HuH-7.5 (cell line): ENCODE results near the gene EDN3.
"Not testable (repeated sequence)": the region's sequence is repeated elsewhere in the genome, so short reads cannot be mapped to it uniquely, and the experiment has no call there.

ENCODE experiments used
- DNase-seq: peaks from one replicate; pipeline ENCODE4 v3.0.0; 2011; ENCODE audit warnings: low spot score

Gene EDN3

GRCh38 chr20:59335377-59335776, 35.0 kb downstream of the EDN3 start:
- DNase-seq, result no peak

- DNase-seq, result no peak
These were observed 36.1 kb downstream of the EDN3 start for GRCh38 chr20:59336540-59336939.

- DNase-seq, result not testable (repeated sequence)
These were observed 38.0 kb downstream of the EDN3 start for GRCh38 chr20:59338444-59338843.

- DNase-seq, result no peak
These were observed 39.9 kb downstream of the EDN3 start for GRCh38 chr20:59340201-59340885.

GRCh38 chr20:59341285-59342022, 41.0 kb downstream of the EDN3 start:
- DNase-seq, result not testable (repeated sequence)

- no peak for DNase-seq
These were observed 41.9 kb downstream of the EDN3 start for GRCh38 chr20:59342023-59342957.

- DNase-seq, result no peak
These were observed 45.6 kb downstream of the EDN3 start for GRCh38 chr20:59346061-59346460.

- no peak for DNase-seq
These were observed 48.9 kb downstream of the EDN3 start for GRCh38 chr20:59349277-59349676.

GRCh38 chr20:59350330-59351156, 50.1 kb downstream of the EDN3 start:
- no peak for DNase-seq

GRCh38 chr20:59351157-59352040, 51.0 kb downstream of the EDN3 start:
- DNase-seq, result no peak

- no peak for DNase-seq
These were observed 52.1 kb downstream of the EDN3 start for GRCh38 chr20:59352541-59352940.

GRCh38 chr20:59352990-59353389, 52.6 kb downstream of the EDN3 start:
- no peak for DNase-seq

- DNase-seq, result no peak
These were observed 54.0 kb downstream of the EDN3 start for GRCh38 chr20:59354460-59354859.

- no peak for DNase-seq
These were observed 54.8 kb downstream of the EDN3 start for GRCh38 chr20:59355242-59355641.

GRCh38 chr20:59356662-59357165, 56.3 kb downstream of the EDN3 start:
- no peak for DNase-seq

GRCh38 chr20:59358793-59359192, 58.4 kb downstream of the EDN3 start:
- not testable (repeated sequence) for DNase-seq

- no peak for DNase-seq
These were observed 59.7 kb downstream of the EDN3 start for GRCh38 chr20:59359906-59360725.

GRCh38 chr20:59360934-59361333, 60.5 kb downstream of the EDN3 start:
- DNase-seq, result no peak

- no peak for DNase-seq
These were observed 61.0 kb downstream of the EDN3 start for GRCh38 chr20:59361411-59361810.

GRCh38 chr20:59363101-59363500, 62.7 kb downstream of the EDN3 start:
- no peak for DNase-seq
